GM19328 (cell line): ENCODE data around the gene CPAMD8.

Experiments
- ATAC-seq: cut with Tn5 transposase; IDR thresholded peaks from one replicate; pipeline ENCODE4 v1.9.1; 2021; ENCODE audit warnings: mild to moderate bottlenecking, moderate library complexity; ENCODE audit not compliant: unreplicated experiment

Gene CPAMD8

GRCh38 chr19:16922592-16922934 lies 104.0 kb downstream of the CPAMD8 start:
- ATAC-seq: no peak

- ATAC-seq: no peak
Observed at GRCh38 chr19:16921766-16922591, 104.6 kb downstream of the CPAMD8 start.

- no peak for ATAC-seq
Observed at GRCh38 chr19:16920816-16921529, 105.6 kb downstream of the CPAMD8 start.

- ATAC-seq: no peak
Observed at GRCh38 chr19:16919496-16919895, 107.1 kb downstream of the CPAMD8 start.

- no peak for ATAC-seq
Observed at GRCh38 chr19:16917401-16917800, 109.2 kb downstream of the CPAMD8 start.

- ATAC-seq: no peak
Observed at GRCh38 chr19:16915734-16916133, 110.9 kb downstream of the CPAMD8 start.

GRCh38 chr19:16915135-16915534 lies 111.5 kb downstream of the CPAMD8 start:
- ATAC-seq: no peak

GRCh38 chr19:16914421-16914820 lies 112.2 kb downstream of the CPAMD8 start:
- no peak for ATAC-seq

GRCh38 chr19:16912780-16913179 lies 113.8 kb downstream of the CPAMD8 start:
- no peak for ATAC-seq

- no peak for ATAC-seq
Observed at GRCh38 chr19:16911046-16911445, 115.6 kb downstream of the CPAMD8 start.

GRCh38 chr19:16908759-16909158 lies 117.9 kb downstream of the CPAMD8 start:
- ATAC-seq: no peak

- no peak for ATAC-seq
Observed at GRCh38 chr19:16904599-16904998, 122.0 kb downstream of the CPAMD8 start.

GRCh38 chr19:16903347-16903746 lies 123.3 kb downstream of the CPAMD8 start:
- no peak for ATAC-seq

- no peak for ATAC-seq
Observed at GRCh38 chr19:16902545-16902944, 124.1 kb downstream of the CPAMD8 start.

GRCh38 chr19:16901491-16902175 lies 125.0 kb downstream of the CPAMD8 start:
- no peak for ATAC-seq

GRCh38 chr19:16899566-16900075 lies 127.0 kb downstream of the CPAMD8 start:
- no peak for ATAC-seq

- no peak for ATAC-seq
Observed at GRCh38 chr19:16898361-16899015, 128.1 kb downstream of the CPAMD8 start.

GRCh38 chr19:16897856-16898161 lies 128.8 kb downstream of the CPAMD8 start:
- no peak for ATAC-seq

- ATAC-seq: peak; percentile 51
Observed at GRCh38 chr19:16897029-16897855, 129.4 kb downstream of the CPAMD8 start.
